ENCODE measurements around the gene AIF1L.

DNA sequence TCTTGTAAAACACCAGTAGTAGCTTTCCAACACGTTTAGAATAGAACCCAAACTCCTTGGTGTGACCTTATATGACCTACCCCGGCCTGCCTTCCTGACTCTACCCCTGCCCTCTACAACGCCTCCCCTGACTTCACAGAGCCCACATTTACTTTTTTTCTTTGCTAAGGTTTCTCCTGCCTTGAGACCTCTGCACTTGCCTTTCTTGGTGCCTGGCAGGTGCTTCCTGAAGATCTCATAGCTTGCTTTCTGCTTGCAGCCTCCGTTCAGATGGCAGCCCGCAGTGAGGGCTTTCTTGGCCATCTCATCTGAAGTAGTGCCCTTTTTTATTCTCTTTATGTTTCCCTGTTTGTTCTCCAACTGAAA is 53.3 kb downstream of the AIF1L start:
- TF ChIP-seq, protein P1, sequence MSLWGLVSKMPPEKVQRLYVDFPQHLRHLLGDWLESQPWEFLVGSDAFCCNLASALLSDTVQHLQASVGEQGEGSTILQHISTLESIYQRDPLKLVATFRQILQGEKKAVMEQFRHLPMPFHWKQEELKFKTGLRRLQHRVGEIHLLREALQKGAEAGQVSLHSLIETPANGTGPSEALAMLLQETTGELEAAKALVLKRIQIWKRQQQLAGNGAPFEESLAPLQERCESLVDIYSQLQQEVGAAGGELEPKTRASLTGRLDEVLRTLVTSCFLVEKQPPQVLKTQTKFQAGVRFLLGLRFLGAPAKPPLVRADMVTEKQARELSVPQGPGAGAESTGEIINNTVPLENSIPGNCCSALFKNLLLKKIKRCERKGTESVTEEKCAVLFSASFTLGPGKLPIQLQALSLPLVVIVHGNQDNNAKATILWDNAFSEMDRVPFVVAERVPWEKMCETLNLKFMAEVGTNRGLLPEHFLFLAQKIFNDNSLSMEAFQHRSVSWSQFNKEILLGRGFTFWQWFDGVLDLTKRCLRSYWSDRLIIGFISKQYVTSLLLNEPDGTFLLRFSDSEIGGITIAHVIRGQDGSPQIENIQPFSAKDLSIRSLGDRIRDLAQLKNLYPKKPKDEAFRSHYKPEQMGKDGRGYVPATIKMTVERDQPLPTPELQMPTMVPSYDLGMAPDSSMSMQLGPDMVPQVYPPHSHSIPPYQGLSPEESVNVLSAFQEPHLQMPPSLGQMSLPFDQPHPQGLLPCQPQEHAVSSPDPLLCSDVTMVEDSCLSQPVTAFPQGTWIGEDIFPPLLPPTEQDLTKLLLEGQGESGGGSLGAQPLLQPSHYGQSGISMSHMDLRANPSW (CRISPR knock-in tag; conservative IDR thresholded peaks at IDR 0.05; ENCODE audit: low read depth) = no peak
- TF ChIP-seq, protein P2, sequence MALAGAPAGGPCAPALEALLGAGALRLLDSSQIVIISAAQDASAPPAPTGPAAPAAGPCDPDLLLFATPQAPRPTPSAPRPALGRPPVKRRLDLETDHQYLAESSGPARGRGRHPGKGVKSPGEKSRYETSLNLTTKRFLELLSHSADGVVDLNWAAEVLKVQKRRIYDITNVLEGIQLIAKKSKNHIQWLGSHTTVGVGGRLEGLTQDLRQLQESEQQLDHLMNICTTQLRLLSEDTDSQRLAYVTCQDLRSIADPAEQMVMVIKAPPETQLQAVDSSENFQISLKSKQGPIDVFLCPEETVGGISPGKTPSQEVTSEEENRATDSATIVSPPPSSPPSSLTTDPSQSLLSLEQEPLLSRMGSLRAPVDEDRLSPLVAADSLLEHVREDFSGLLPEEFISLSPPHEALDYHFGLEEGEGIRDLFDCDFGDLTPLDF (CRISPR knock-in tag; IDR thresholded peaks at IDR 0.05) = no peak
- no peak for TF ChIP-seq KAT7 (CRISPR knock-in tag; IDR thresholded peaks at IDR 0.05; ENCODE audit: borderline replicate concordance)
- no peak for TF ChIP-seq TP53 (CRISPR knock-in tag; IDR thresholded peaks at IDR 0.05)
- TF ChIP-seq, protein P3, sequence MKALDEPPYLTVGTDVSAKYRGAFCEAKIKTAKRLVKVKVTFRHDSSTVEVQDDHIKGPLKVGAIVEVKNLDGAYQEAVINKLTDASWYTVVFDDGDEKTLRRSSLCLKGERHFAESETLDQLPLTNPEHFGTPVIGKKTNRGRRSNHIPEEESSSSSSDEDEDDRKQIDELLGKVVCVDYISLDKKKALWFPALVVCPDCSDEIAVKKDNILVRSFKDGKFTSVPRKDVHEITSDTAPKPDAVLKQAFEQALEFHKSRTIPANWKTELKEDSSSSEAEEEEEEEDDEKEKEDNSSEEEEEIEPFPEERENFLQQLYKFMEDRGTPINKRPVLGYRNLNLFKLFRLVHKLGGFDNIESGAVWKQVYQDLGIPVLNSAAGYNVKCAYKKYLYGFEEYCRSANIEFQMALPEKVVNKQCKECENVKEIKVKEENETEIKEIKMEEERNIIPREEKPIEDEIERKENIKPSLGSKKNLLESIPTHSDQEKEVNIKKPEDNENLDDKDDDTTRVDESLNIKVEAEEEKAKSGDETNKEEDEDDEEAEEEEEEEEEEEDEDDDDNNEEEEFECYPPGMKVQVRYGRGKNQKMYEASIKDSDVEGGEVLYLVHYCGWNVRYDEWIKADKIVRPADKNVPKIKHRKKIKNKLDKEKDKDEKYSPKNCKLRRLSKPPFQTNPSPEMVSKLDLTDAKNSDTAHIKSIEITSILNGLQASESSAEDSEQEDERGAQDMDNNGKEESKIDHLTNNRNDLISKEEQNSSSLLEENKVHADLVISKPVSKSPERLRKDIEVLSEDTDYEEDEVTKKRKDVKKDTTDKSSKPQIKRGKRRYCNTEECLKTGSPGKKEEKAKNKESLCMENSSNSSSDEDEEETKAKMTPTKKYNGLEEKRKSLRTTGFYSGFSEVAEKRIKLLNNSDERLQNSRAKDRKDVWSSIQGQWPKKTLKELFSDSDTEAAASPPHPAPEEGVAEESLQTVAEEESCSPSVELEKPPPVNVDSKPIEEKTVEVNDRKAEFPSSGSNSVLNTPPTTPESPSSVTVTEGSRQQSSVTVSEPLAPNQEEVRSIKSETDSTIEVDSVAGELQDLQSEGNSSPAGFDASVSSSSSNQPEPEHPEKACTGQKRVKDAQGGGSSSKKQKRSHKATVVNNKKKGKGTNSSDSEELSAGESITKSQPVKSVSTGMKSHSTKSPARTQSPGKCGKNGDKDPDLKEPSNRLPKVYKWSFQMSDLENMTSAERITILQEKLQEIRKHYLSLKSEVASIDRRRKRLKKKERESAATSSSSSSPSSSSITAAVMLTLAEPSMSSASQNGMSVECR (CRISPR knock-in tag; IDR thresholded peaks at IDR 0.05; ENCODE audit: borderline replicate concordance) = no peak
- TF ChIP-seq, protein P4, sequence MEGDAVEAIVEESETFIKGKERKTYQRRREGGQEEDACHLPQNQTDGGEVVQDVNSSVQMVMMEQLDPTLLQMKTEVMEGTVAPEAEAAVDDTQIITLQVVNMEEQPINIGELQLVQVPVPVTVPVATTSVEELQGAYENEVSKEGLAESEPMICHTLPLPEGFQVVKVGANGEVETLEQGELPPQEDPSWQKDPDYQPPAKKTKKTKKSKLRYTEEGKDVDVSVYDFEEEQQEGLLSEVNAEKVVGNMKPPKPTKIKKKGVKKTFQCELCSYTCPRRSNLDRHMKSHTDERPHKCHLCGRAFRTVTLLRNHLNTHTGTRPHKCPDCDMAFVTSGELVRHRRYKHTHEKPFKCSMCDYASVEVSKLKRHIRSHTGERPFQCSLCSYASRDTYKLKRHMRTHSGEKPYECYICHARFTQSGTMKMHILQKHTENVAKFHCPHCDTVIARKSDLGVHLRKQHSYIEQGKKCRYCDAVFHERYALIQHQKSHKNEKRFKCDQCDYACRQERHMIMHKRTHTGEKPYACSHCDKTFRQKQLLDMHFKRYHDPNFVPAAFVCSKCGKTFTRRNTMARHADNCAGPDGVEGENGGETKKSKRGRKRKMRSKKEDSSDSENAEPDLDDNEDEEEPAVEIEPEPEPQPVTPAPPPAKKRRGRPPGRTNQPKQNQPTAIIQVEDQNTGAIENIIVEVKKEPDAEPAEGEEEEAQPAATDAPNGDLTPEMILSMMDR (IDR thresholded peaks at IDR 0.05) = no peak
- TF ChIP-seq ZNF138 (CRISPR knock-in tag; conservative IDR thresholded peaks at IDR 0.05) = no peak
